Sigmoid colon (tissue), 4 donors: ENCODE data around the gene CCDC127.

Experiments used
- CTCF ChIP-seq, 4 experiments: fragments of 450-650 bp in 3 of 4; fragments of 200-600 bp in 1 of 4; IDR thresholded peaks; one replicate each; pipeline ENCODE4 v1.5.1; 2016 to 2019; ENCODE audit warnings: antibody characterized with exemption in 4 of 4, mild to moderate bottlenecking in 3 of 4, moderate library complexity in 2 of 4
- EP300 ChIP-seq, 4 donors: sonication (generic); formaldehyde crosslinking; IDR thresholded peaks; one replicate each; pipeline ENCODE4 v1.6.1; 2017; ENCODE audit warnings: antibody characterized with exemption in 4 of 4
- POLR2A ChIP-seq, 2 donors: fragments of 450-650 bp; IDR thresholded peaks; one replicate each; pipeline ENCODE4 v1.6.1; 2016; ENCODE audit warnings: antibody characterized with exemption in 2 of 2, mild to moderate bottlenecking in 2 of 2, moderate library complexity in 2 of 2

GRCh38 chr5:152077-152476 is 65.9 kb downstream of the CCDC127 start:
- TF ChIP-seq CTCF (IDR thresholded peaks at IDR 0.05) (no peak), EP300 (IDR thresholded peaks at IDR 0.05) (no peak), POLR2A (IDR thresholded peaks at IDR 0.05) (no peak)
